ENCODE measurements around the gene GLP1R.

The GLP1R gene

DNA sequence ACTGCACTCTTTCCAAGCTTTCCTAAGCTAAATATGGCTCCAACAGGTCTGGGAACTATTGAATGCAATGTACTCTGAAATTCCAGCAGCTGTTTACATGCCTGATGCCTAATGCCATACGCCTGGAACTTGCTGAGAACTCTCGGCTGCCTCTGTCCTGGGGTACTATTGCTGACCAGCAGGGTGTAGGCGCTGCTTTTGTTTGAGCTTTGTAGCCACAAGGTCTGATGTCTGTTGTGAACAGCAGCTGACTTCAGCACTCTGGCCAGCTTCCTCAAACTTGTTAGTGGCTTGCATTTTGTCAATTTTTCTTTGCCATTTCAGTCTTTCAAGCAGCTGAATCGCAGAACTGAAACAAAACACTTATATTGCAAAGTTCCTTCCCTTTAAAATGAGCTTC is 39.8 kb downstream of the GLP1R start:
- Histone ChIP-seq H3K4me3 (ENCODE audit: low read depth, low read length, poor library complexity, severe bottlenecking) (no peak overlapping the region), H3K27me3 (ENCODE audit: insufficient read depth, low read length) (no peaks in the 10 kb centered on the region), H3K4me1 (ENCODE audit: insufficient read depth, low read length, severe bottlenecking) (no peaks in the 10 kb centered on the region), H2AFZ (ENCODE audit: low read length) (no peak overlapping the region), H3K27ac (ENCODE audit: low read depth, low read length, poor library complexity, severe bottlenecking) (no peak overlapping the region), H3K9me3 (ENCODE audit: low read length) (no peaks in the 10 kb centered on the region), H3K9ac (ENCODE audit: low read length) (no peak overlapping the region), H4K20me1 (ENCODE audit: insufficient read depth, low read length) (no peaks in the 10 kb centered on the region), H3K9me2 (ENCODE audit: low read depth, low read length) (no peaks in the 10 kb centered on the region), H3K79me2 (ENCODE audit: insufficient read depth, low read length) (no peaks in the 10 kb centered on the region), H3F3A (ENCODE audit: insufficient read depth, low read length) (no peaks in the 10 kb centered on the region), H3K4me2 (ENCODE audit: low read length) (no peak overlapping the region), H3K36me3 (ENCODE audit: insufficient read depth, low read length) (no peaks in the 10 kb centered on the region)
- TF ChIP-seq, protein P1, sequence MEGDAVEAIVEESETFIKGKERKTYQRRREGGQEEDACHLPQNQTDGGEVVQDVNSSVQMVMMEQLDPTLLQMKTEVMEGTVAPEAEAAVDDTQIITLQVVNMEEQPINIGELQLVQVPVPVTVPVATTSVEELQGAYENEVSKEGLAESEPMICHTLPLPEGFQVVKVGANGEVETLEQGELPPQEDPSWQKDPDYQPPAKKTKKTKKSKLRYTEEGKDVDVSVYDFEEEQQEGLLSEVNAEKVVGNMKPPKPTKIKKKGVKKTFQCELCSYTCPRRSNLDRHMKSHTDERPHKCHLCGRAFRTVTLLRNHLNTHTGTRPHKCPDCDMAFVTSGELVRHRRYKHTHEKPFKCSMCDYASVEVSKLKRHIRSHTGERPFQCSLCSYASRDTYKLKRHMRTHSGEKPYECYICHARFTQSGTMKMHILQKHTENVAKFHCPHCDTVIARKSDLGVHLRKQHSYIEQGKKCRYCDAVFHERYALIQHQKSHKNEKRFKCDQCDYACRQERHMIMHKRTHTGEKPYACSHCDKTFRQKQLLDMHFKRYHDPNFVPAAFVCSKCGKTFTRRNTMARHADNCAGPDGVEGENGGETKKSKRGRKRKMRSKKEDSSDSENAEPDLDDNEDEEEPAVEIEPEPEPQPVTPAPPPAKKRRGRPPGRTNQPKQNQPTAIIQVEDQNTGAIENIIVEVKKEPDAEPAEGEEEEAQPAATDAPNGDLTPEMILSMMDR (IDR thresholded peaks at IDR 0.05; ENCODE audit: low read length) = no peak; the same call in 1 of the 2 replicates

GRCh38 chr6:39090036-39090435 is 41.5 kb downstream of the GLP1R start:
- Histone ChIP-seq H3K27ac (ENCODE audit: low read depth, low read length, poor library complexity, severe bottlenecking) (no peak overlapping the region), H4K20me1 (ENCODE audit: insufficient read depth, low read length) (no peaks in the 10 kb centered on the region), H3K79me2 (ENCODE audit: insufficient read depth, low read length) (no peaks in the 10 kb centered on the region), H3K4me3 (ENCODE audit: low read depth, low read length, poor library complexity, severe bottlenecking) (no peak overlapping the region), H2AFZ (ENCODE audit: low read length) (no peak overlapping the region), H3K36me3 (ENCODE audit: insufficient read depth, low read length) (no peaks in the 10 kb centered on the region), H3F3A (ENCODE audit: insufficient read depth, low read length) (no peaks in the 10 kb centered on the region), H3K4me1 (ENCODE audit: insufficient read depth, low read length, severe bottlenecking) (no peaks in the 10 kb centered on the region), H3K27me3 (ENCODE audit: insufficient read depth, low read length) (no peaks in the 10 kb centered on the region), H3K9me3 (ENCODE audit: low read length) (no peaks in the 10 kb centered on the region), H3K9ac (ENCODE audit: low read length) (no peak overlapping the region), H3K9me2 (ENCODE audit: low read depth, low read length) (no peaks in the 10 kb centered on the region), H3K4me2 (ENCODE audit: low read length) (no peak overlapping the region)
- TF ChIP-seq EZH2 (IDR thresholded peaks at IDR 0.05; ENCODE audit: borderline replicate concordance, low read length) = no peak
- TF ChIP-seq, protein P1 (IDR thresholded peaks at IDR 0.05; ENCODE audit: low read length) = no peak

- H3K79me2 ChIP-seq (ENCODE audit: insufficient read depth, low read length) = no peaks in the 10 kb centered on the region
- no peak overlapping the region for H3K9ac ChIP-seq (ENCODE audit: low read length)
- TF ChIP-seq, protein P1 (IDR thresholded peaks at IDR 0.05; ENCODE audit: low read length) = no peak
- TF ChIP-seq EZH2 (IDR thresholded peaks at IDR 0.05; ENCODE audit: borderline replicate concordance, low read length) = no peak
- no peak overlapping the region for H3K4me2 ChIP-seq (ENCODE audit: low read length)
- no peak overlapping the region for H2AFZ ChIP-seq (ENCODE audit: low read length)
- H3K27me3 ChIP-seq (ENCODE audit: insufficient read depth, low read length) = no peaks in the 10 kb centered on the region
- H4K20me1 ChIP-seq (ENCODE audit: insufficient read depth, low read length) = no peaks in the 10 kb centered on the region
- no peak overlapping the region for H3K4me3 ChIP-seq (ENCODE audit: low read depth, low read length, poor library complexity, severe bottlenecking)
- H3K36me3 ChIP-seq (ENCODE audit: insufficient read depth, low read length) = no peaks in the 10 kb centered on the region
- no peaks in the 10 kb centered on the region for H3F3A ChIP-seq (ENCODE audit: insufficient read depth, low read length)
- H3K27ac ChIP-seq (ENCODE audit: low read depth, low read length, poor library complexity, severe bottlenecking) = no peak overlapping the region
- H3K9me3 ChIP-seq (ENCODE audit: low read length) = no peaks in the 10 kb centered on the region
- H3K4me1 ChIP-seq (ENCODE audit: insufficient read depth, low read length, severe bottlenecking) = no peaks in the 10 kb centered on the region
- H3K9me2 ChIP-seq (ENCODE audit: low read depth, low read length) = no peaks in the 10 kb centered on the region
Observed at GRCh38 chr6:39091220-39091619, 42.6 kb downstream of the GLP1R start.

All from OCI-LY1 (cell line).